COR-L47 (cell line): ENCODE data around the gene MARCHF9.
A peak's percentile ranks its signal among the peaks of the same experiment; 100 is the strongest.

ENCODE experiments used
- DNase-seq: peaks from one replicate; lab custom pipeline; 2025; lab: John Stamatoyannopoulos, UW

Gene MARCHF9

DNA sequence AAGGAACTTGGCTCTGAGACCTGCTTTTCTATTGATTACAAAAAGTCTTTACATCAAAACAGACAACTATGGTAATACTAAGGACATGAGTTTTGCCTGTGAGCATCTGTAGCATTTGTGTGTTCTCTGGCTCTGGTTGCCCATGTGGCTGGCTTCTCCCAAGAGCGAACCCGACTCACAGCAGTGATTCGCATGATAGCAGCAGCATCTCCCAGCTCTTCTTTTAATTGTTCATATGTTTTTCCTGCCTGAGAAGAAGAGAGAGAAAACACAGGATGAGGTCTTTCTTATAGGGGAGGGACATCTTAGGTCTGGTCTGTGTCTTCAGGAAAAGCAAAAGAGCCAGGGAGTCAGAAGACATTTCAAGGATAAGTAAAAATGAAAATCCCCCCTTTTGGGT is 46.1 kb downstream of the MARCHF9 start:
- DNase-seq, result no peak

DNA sequence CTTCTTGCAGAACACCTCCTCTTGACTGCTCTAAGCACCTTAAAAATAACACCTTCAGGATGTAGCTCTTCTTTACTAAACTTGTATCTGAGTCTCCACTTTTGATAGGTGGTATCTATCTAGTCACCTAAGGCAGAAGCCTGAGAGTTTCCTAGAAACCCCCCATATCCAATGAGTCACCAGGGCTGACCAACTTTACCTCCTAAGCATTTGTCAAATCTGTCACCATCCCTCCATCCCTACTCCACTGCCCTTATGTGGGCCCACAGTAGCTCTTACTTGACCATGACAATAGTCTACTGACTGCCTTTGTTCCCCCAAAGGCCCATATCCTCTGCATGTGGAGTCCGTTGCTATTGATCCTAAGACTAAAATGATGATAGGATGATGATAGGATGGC is 47.7 kb downstream of the MARCHF9 start:
- DNase-seq, result no peak

DNA sequence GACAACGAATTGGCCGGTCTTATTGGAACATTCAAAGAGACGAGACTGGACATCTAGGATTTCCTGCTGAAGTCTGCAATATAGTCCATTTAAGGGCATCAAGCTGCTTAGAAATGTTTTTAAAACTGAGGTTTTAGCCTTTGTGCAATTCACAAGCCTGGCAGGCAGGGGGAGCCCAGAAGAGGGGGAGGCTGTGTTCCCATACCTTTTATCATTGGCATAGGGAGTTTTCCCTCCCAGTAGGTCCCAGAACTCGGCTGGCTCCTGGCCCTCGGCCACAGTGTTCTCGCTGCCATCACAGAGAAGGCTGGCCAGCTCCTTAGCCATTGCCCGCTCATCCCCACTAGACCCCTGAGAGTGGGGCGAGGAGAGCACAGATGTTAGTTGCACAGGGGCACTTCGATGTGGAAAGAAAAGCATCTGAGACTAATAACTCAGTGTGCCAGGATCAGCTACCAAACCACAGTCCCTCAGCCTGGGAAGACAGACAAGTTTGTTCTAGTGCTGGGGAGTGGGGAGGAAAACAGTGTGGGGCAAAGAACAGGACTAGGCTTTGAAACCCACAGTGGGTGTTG is 48.5 kb downstream of the MARCHF9 start:
- DNase-seq, result peak; percentile 12

DNA sequence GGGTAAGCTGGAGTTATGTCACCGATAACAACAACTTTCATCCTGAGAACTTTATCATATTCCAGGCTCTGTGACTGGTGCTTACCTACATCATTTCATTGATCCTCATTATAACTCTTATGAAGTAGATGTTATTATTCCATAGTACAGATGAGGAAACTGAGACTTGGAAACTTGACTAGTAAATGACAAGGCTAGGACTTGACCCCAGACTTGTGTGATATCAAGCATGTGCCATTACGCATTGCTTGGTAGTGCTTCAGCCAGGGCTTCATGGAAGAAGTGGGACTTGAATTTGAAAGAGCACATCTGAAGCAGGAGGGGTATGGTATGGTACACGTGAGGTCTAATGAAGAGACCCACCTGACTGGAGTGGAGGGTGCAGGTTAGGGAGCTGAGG is 51.8 kb downstream of the MARCHF9 start:
- DNase-seq, result no peak

DNA sequence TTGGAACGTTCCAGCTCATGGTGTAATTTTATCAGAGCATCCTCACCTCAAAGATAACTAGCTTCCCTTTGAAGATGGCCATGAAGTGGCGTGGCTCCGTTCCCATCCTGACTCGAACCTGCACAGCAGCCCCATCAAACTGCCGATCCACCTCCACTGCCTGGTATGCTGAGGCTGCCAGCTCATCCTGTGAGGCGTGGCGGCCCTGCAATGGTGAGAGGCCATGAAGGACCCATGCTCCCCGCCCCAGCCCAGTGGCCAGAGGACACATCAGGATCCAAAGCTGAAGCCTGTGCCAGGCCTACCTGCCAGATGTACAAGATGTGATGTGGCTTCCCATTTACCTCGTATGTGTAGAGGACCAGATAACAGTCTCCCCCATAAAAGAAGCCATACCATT is 52.4 kb downstream of the MARCHF9 start:
- no peak for DNase-seq

DNA sequence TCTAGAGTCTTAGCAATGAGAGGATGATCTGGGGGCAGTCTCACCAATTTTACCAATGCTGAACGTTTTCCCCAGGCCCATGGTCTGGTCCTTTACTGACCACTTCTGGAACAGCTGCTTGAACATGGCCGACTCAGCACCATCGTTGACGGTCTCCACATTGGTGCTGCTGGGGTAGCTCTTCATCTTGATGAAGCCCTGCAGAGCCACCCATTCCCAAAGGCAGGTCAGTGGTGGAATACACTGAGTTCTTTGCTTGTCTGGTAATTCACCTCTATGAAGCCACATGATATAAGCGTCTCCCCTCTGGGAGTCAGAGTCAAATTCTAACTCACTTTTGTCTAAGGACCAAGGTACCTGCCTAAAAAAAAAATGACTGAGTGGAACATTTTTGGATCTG is 53.4 kb downstream of the MARCHF9 start:
- DNase-seq, result no peak

DNA sequence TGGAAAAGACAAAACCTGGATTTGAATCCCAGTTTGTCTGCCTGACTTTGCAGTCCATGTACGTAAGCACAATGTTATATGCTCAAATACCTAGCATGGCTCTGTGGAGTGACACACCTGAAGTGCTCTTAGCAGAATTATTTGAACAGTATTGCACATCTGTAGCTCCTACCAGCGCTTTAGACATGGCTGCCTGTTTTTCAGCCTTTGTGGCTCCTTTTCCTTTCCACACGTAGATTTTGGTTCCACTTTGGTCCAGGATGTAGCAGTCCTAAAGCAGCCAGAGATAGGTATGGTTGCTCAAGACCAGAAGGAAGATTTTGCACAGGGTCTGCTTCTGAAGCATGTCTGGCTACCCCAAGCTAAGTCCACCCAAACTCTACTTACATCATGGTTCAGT is 54.5 kb downstream of the MARCHF9 start:
- DNase-seq, result no peak
